ENCODE data around the gene RBBP5.

GRCh38 chr1:205044741-205045140 is 77.0 kb downstream of the RBBP5 start:
- TF ChIP-seq POLR2A (IDR thresholded peaks at IDR 0.05; ENCODE audit: borderline replicate concordance, extremely low read depth, insufficient read depth, insufficient read length) = no peak
- TF ChIP-seq POLR2AphosphoS5 (IDR thresholded peaks at IDR 0.05; ENCODE audit: low read depth, low read length) = no peak
- TF ChIP-seq EZH2 (IDR thresholded peaks at IDR 0.05) = no peak
- no peak for TF ChIP-seq CEBPB (IDR thresholded peaks at IDR 0.05; ENCODE audit: low read depth)

Measured in HCT116 (cell line).